ENCODE results near the gene MAFG.

DNA sequence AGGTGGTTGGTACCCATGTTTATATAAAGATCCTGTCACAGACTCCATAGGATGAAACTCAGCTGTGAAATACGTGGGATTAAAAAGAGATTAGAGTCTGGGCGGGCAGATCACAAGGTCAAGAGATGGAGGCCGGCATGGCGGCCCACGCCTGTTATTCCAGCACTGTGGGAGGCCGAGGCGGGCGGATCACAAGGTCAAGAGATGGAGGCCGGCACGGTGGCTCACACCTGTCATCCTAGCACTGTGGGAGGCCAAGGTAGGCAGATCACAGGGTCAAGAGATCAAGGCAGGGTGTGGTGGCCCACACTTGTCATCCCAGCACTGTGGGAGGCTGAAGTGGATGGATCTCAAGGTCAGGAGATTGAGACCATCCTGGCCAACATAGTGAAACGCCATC, 32.1 kb downstream of the MAFG start:
- TF ChIP-seq, protein P1, sequence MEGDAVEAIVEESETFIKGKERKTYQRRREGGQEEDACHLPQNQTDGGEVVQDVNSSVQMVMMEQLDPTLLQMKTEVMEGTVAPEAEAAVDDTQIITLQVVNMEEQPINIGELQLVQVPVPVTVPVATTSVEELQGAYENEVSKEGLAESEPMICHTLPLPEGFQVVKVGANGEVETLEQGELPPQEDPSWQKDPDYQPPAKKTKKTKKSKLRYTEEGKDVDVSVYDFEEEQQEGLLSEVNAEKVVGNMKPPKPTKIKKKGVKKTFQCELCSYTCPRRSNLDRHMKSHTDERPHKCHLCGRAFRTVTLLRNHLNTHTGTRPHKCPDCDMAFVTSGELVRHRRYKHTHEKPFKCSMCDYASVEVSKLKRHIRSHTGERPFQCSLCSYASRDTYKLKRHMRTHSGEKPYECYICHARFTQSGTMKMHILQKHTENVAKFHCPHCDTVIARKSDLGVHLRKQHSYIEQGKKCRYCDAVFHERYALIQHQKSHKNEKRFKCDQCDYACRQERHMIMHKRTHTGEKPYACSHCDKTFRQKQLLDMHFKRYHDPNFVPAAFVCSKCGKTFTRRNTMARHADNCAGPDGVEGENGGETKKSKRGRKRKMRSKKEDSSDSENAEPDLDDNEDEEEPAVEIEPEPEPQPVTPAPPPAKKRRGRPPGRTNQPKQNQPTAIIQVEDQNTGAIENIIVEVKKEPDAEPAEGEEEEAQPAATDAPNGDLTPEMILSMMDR (conservative IDR thresholded peaks at IDR 0.05; ENCODE audit: low read depth in 2 of 2) = no peak
- no peak for TF ChIP-seq CREB1 (CRISPR knock-in tag; IDR thresholded peaks at IDR 0.05; ENCODE audit: low read depth)
- TF ChIP-seq, protein P2, sequence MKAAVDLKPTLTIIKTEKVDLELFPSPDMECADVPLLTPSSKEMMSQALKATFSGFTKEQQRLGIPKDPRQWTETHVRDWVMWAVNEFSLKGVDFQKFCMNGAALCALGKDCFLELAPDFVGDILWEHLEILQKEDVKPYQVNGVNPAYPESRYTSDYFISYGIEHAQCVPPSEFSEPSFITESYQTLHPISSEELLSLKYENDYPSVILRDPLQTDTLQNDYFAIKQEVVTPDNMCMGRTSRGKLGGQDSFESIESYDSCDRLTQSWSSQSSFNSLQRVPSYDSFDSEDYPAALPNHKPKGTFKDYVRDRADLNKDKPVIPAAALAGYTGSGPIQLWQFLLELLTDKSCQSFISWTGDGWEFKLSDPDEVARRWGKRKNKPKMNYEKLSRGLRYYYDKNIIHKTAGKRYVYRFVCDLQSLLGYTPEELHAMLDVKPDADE (IDR thresholded peaks at IDR 0.05) = no peak
- TF ChIP-seq EZH2 (IDR thresholded peaks at IDR 0.05; ENCODE audit: low read depth, unreplicated experiment) = no peak
- TF ChIP-seq, protein P3, sequence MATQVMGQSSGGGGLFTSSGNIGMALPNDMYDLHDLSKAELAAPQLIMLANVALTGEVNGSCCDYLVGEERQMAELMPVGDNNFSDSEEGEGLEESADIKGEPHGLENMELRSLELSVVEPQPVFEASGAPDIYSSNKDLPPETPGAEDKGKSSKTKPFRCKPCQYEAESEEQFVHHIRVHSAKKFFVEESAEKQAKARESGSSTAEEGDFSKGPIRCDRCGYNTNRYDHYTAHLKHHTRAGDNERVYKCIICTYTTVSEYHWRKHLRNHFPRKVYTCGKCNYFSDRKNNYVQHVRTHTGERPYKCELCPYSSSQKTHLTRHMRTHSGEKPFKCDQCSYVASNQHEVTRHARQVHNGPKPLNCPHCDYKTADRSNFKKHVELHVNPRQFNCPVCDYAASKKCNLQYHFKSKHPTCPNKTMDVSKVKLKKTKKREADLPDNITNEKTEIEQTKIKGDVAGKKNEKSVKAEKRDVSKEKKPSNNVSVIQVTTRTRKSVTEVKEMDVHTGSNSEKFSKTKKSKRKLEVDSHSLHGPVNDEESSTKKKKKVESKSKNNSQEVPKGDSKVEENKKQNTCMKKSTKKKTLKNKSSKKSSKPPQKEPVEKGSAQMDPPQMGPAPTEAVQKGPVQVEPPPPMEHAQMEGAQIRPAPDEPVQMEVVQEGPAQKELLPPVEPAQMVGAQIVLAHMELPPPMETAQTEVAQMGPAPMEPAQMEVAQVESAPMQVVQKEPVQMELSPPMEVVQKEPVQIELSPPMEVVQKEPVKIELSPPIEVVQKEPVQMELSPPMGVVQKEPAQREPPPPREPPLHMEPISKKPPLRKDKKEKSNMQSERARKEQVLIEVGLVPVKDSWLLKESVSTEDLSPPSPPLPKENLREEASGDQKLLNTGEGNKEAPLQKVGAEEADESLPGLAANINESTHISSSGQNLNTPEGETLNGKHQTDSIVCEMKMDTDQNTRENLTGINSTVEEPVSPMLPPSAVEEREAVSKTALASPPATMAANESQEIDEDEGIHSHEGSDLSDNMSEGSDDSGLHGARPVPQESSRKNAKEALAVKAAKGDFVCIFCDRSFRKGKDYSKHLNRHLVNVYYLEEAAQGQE (IDR thresholded peaks at IDR 0.05; ENCODE audit: unreplicated experiment) = no peak
- no peak for TF ChIP-seq ZNF331 (CRISPR knock-in tag; IDR thresholded peaks at IDR 0.05; ENCODE audit: low read depth)
- no peak for TF ChIP-seq EZH2phosphoT487 (IDR thresholded peaks at IDR 0.05; ENCODE audit: unreplicated experiment)
- TF ChIP-seq POLR2AphosphoS5 (IDR thresholded peaks at IDR 0.05; ENCODE audit: low read depth) = no peak
- no peak for TF ChIP-seq JUNB (IDR thresholded peaks at IDR 0.05; ENCODE audit: unreplicated experiment)
